Keratinocyte (primary cell): ENCODE results near the gene CLSTN2. TPM values are rescaled to one million over a fixed set of nuclear protein-coding genes. Genes with fewer than 3 reads are reported as not detected.

ENCODE experiments used
- DNase-seq: peaks from one replicate; pipeline ENCODE4 v3.0.0-alpha.2; 2011; ENCODE audit warnings: low read depth, missing footprints, low spot score
- FAIRE-seq: peaks from 2 replicates; lab custom pipeline; 2011; peaks lifted over from hg19 to GRCh38; lab: Jason Lieb, UNC
- H2AFZ ChIP-seq: 2 replicates; pipeline ENCODE4 v1.6.0; 2012; ENCODE audit warnings: low read length, control low read depth, inconsistent platforms; ENCODE audit not compliant: control insufficient read depth
- H3K27ac ChIP-seq: 2 replicates; pipeline ENCODE4 v1.5.1; 2011; ENCODE audit warnings: low read length; ENCODE audit not compliant: control insufficient read depth, insufficient read depth
- H3K27me3 ChIP-seq: 3 replicates; pipeline ENCODE4 v1.6.0; 2011; ENCODE audit warnings: low read length; ENCODE audit not compliant: control insufficient read depth, insufficient read depth; ENCODE audit errors: extremely low read depth
- H3K36me3 ChIP-seq, 2 experiments: 2 replicates in 1 of 2; 3 replicates in 1 of 2; pipeline ENCODE4 v1.5.1; 2011; ENCODE audit warnings: low read length in 2 of 2, mild to moderate bottlenecking in 1 of 2; ENCODE audit not compliant: control insufficient read depth in 2 of 2, insufficient read depth in 2 of 2; ENCODE audit errors: extremely low read depth in 1 of 2
- H3K4me1 ChIP-seq: 3 replicates; pipeline ENCODE4 v1.5.1; 2011; ENCODE audit warnings: low read length; ENCODE audit not compliant: control insufficient read depth, insufficient read depth; ENCODE audit errors: extremely low read depth
- H3K4me2 ChIP-seq: 3 replicates; pipeline ENCODE4 v1.6.0; 2011; ENCODE audit warnings: low read depth, low read length; ENCODE audit not compliant: control insufficient read depth, insufficient read depth; ENCODE audit errors: extremely low read depth
- H3K4me3 ChIP-seq, 3 experiments: fragments of 200-600 bp in 1 of 3; sonication (generic) in 1 of 3; 2 replicates in 2 of 3; 3 replicates in 1 of 3; pipeline ENCODE4 v1.5.1; 2011 to 2016; ENCODE audit warnings: low read length in 3 of 3, mild to moderate bottlenecking in 3 of 3, control low read depth in 2 of 3, inconsistent platforms in 1 of 3, low read depth in 1 of 3, mixed read lengths in 1 of 3, mixed run types in 1 of 3, moderate library complexity in 1 of 3; ENCODE audit not compliant: control insufficient read depth in 2 of 3, insufficient read depth in 2 of 3; ENCODE audit errors: extremely low read depth in 1 of 3
- H3K79me2 ChIP-seq: 2 replicates; pipeline ENCODE4 v1.6.0; 2012; ENCODE audit warnings: low read length; ENCODE audit not compliant: control insufficient read depth, insufficient read depth
- H3K9ac ChIP-seq: 3 replicates; pipeline ENCODE4 v1.6.0; 2011; ENCODE audit warnings: low read length; ENCODE audit not compliant: control insufficient read depth, insufficient read depth; ENCODE audit errors: extremely low read depth
- H3K9me1 ChIP-seq: 3 replicates; pipeline ENCODE4 v1.6.0; 2011; ENCODE audit warnings: low read length; ENCODE audit not compliant: control insufficient read depth, insufficient read depth; ENCODE audit errors: extremely low read depth
- H3K9me3 ChIP-seq: 2 replicates; pipeline ENCODE4 v1.5.1; 2012; ENCODE audit warnings: low read depth, low read length; ENCODE audit not compliant: control insufficient read depth
- H4K20me1 ChIP-seq: 3 replicates; pipeline ENCODE4 v1.6.0; 2011; ENCODE audit warnings: low read length; ENCODE audit not compliant: control insufficient read depth, insufficient read depth; ENCODE audit errors: extremely low read depth
- EZH2 ChIP-seq: IDR thresholded peaks from one replicate; pipeline ENCODE4 v1.6.1; 2012; ENCODE audit warnings: inconsistent platforms, mild to moderate bottlenecking, low read length, moderate library complexity
- dilution Hi-C: fragments of 300-500 bp; cut with MboI; formaldehyde crosslinking; loops from one replicate; pipeline ENCODE4 v1.7.0; 2020; ENCODE audit warnings: low sequenced_read_pairs; ENCODE audit not compliant: extremely low pct_ligation_motif_present
- polyA plus RNA-seq, 5 experiments: library from polyadenylated mRNA; depleted of rRNA in 3 of 5; stranded (reverse) in 3 of 5; stranded (forward) in 1 of 5; unstranded in 1 of 5; fragments of >200 nt; gene quantifications; 1 replicate in 1 of 5; 2 replicates in 3 of 5; 3 replicates in 1 of 5; pipeline versions ENCODE4 v1.2.1 to v1.2.3, GENCODE V29; 2011 to 2012; ENCODE audit warnings: missing spikeins in 2 of 5, low read depth in 1 of 5, low replicate concordance in 1 of 5
- TF ChIP-seq, protein P1 (sequence below), 3 experiments: IDR thresholded peaks in 1 of 3; conservative IDR thresholded peaks in 1 of 3; optimal IDR thresholded peaks in 1 of 3; 2 replicates in 2 of 3; 3 replicates in 1 of 3; pipeline versions ENCODE3 to v1.5.1; 2011; ENCODE audit warnings: low read length in 3 of 3, mild to moderate bottlenecking in 3 of 3, moderate library complexity in 2 of 3, control low read depth in 1 of 3, inconsistent platforms in 1 of 3; ENCODE audit not compliant: insufficient read depth in 2 of 3; ENCODE audit errors: extremely low read depth in 1 of 3

Gene CLSTN2
- polyA plus RNA-seq, 1 donor (not counting 4 experiments of a cell fraction or from before 2014, with no cell fraction given), result 0.09 TPM

DNA sequence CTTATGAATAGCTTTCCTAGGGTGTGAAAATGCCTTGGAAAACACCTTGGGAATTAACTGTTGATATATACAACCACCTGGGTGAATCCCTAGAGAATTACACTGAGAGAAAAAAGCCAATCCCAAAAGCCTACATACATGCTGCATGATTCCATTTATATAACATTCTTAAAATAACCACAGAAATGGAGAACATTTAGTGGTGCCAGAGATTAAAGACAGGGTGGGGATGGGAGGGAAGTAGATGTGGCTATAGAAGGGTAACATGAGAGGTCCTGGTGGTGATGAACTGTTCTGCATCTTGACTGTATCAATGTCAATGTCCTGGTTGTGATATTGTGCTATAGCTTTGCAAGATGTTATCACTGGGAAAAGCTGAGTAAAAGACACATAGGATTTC is 291.0 kb downstream of the CLSTN2 start:
- Histone ChIP-seq H3K27ac (no peak overlapping the region), H3K79me2 (no peaks in the 10 kb centered on the region), H3K4me3 (no peak overlapping the region), H4K20me1 (no peaks in the 10 kb centered on the region), H3K9ac (no peak overlapping the region), H3K9me1 (no peaks in the 10 kb centered on the region), H3K4me1 (no peaks in the 10 kb centered on the region), H3K27me3 (no peaks in the 10 kb centered on the region), H3K9me3 (no peaks in the 10 kb centered on the region), H2AFZ (no peak overlapping the region), H3K36me3 (no peaks in the 10 kb centered on the region), H3K4me2 (no peak overlapping the region)
- FAIRE-seq (no peak), DNase-seq (no peak)
- no peak for TF ChIP-seq EZH2
- TF ChIP-seq, protein P1, sequence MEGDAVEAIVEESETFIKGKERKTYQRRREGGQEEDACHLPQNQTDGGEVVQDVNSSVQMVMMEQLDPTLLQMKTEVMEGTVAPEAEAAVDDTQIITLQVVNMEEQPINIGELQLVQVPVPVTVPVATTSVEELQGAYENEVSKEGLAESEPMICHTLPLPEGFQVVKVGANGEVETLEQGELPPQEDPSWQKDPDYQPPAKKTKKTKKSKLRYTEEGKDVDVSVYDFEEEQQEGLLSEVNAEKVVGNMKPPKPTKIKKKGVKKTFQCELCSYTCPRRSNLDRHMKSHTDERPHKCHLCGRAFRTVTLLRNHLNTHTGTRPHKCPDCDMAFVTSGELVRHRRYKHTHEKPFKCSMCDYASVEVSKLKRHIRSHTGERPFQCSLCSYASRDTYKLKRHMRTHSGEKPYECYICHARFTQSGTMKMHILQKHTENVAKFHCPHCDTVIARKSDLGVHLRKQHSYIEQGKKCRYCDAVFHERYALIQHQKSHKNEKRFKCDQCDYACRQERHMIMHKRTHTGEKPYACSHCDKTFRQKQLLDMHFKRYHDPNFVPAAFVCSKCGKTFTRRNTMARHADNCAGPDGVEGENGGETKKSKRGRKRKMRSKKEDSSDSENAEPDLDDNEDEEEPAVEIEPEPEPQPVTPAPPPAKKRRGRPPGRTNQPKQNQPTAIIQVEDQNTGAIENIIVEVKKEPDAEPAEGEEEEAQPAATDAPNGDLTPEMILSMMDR (optimal IDR thresholded peaks at IDR 0.05 in 1 of 3, IDR thresholded peaks at IDR 0.05 in 1 of 3, conservative IDR thresholded peaks at IDR 0.05 in 1 of 3; ENCODE audit: extremely low read depth in 1 of 3, insufficient read depth in 2 of 3, low read length in 3 of 3), result no peak
- dilution Hi-C loops, result no loop called here

DNA sequence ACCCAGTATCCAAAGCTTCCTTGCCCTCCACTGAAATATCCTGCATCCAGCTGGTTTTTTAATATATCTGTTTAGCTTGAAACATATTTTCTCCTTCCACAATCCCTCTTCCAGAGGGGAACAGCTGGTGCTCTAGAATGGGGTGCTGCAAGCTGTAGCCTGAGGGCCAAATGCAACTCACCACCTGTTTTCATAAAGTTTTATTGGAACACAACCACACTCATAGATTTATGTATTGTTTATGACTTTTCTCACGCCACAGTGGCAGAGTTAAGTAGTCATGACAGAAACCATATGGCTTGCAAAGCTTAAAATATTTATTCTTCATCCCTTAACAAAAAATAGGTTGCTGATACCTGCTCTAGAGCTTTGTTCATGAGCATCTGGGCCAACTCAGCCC is 298.7 kb downstream of the CLSTN2 start:
- no peaks in the 10 kb centered on the region for H3K4me1 ChIP-seq
- FAIRE-seq (no peak), DNase-seq (no peak)
- H3K27ac ChIP-seq, result no peak overlapping the region
- no peak overlapping the region for H2AFZ ChIP-seq
- H3K36me3 ChIP-seq, result no peaks in the 10 kb centered on the region
- no peaks in the 10 kb centered on the region for H3K79me2 ChIP-seq
- peaks cover 7% of the 10 kb centered on the region for H3K27me3 ChIP-seq
- H3K9me1 ChIP-seq, result no peaks in the 10 kb centered on the region
- no peaks in the 10 kb centered on the region for H3K9me3 ChIP-seq
- dilution Hi-C loops, result no loop called here
- H4K20me1 ChIP-seq, result no peaks in the 10 kb centered on the region
- no peak overlapping the region for H3K4me2 ChIP-seq
- no peak for TF ChIP-seq EZH2
- TF ChIP-seq, protein P1 (optimal IDR thresholded peaks at IDR 0.05 in 1 of 3, IDR thresholded peaks at IDR 0.05 in 1 of 3, conservative IDR thresholded peaks at IDR 0.05 in 1 of 3; ENCODE audit: extremely low read depth in 1 of 3, insufficient read depth in 2 of 3, low read length in 3 of 3), result no peak
- no peak overlapping the region for H3K4me3 ChIP-seq
- H3K9ac ChIP-seq, result no peak overlapping the region
